NCI-H524 treated with DMSO at 0.1 percent for 48 hours (cell line): ENCODE results near the gene ETS1.

Experiments
- DNase-seq: peaks from one replicate; lab custom pipeline; 2025; lab: John Stamatoyannopoulos, UW

Gene ETS1

GRCh38 chr11:128422576-128423370, 164.6 kb downstream of the ETS1 start:
- DNase-seq, result no peak

- no peak for DNase-seq
These were observed 165.6 kb downstream of the ETS1 start for GRCh38 chr11:128421577-128422330.

GRCh38 chr11:128420951-128421350, 166.4 kb downstream of the ETS1 start:
- no peak for DNase-seq

GRCh38 chr11:128420265-128420664, 167.1 kb downstream of the ETS1 start:
- no peak for DNase-seq

GRCh38 chr11:128419012-128419767, 168.2 kb downstream of the ETS1 start:
- DNase-seq, result no peak

GRCh38 chr11:128417607-128418324, 169.6 kb downstream of the ETS1 start:
- DNase-seq, result no peak

GRCh38 chr11:128416976-128417375, 170.4 kb downstream of the ETS1 start:
- no peak for DNase-seq

GRCh38 chr11:128415539-128415938, 171.8 kb downstream of the ETS1 start:
- DNase-seq, result no peak

GRCh38 chr11:128412847-128413791, 174.2 kb downstream of the ETS1 start:
- no peak for DNase-seq

- no peak for DNase-seq
These were observed 175.5 kb downstream of the ETS1 start for GRCh38 chr11:128411812-128412211.

GRCh38 chr11:128411150-128411549, 176.2 kb downstream of the ETS1 start:
- DNase-seq, result no peak

- no peak for DNase-seq
These were observed 177.9 kb downstream of the ETS1 start for GRCh38 chr11:128409476-128409875.
